GM19351 (cell line): ENCODE data around the gene CNR1.

Experiments
- ATAC-seq: cut with Tn5 transposase; IDR thresholded peaks from one replicate; pipeline ENCODE4 v1.9.1; 2021; ENCODE audit warnings: mild to moderate bottlenecking, moderate library complexity; ENCODE audit not compliant: unreplicated experiment

CNR1 gene

GRCh38 chr6:88144637-88145297 is 21.4 kb downstream of the CNR1 start:
- no peak for ATAC-seq

- ATAC-seq: no peak
These were observed 22.6 kb downstream of the CNR1 start for GRCh38 chr6:88143421-88144157.

DNA sequence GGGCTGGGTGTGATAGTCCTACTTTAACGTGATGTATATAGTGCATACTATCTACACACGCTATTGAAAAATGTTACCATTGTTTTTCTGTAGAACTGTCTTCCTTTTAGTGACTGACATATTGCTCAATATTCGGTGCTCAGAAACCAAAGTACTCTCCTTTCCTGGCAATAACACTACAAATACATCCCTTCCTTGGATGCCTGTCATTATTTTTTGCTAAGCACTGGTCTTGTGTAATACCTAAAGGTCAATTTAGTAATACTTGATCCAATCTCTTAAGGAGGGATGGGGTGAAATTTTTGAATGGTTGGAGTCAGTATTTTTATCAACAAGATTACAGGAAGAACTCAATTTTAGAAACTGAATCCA is 23.9 kb downstream of the CNR1 start:
- ATAC-seq: no peak

DNA sequence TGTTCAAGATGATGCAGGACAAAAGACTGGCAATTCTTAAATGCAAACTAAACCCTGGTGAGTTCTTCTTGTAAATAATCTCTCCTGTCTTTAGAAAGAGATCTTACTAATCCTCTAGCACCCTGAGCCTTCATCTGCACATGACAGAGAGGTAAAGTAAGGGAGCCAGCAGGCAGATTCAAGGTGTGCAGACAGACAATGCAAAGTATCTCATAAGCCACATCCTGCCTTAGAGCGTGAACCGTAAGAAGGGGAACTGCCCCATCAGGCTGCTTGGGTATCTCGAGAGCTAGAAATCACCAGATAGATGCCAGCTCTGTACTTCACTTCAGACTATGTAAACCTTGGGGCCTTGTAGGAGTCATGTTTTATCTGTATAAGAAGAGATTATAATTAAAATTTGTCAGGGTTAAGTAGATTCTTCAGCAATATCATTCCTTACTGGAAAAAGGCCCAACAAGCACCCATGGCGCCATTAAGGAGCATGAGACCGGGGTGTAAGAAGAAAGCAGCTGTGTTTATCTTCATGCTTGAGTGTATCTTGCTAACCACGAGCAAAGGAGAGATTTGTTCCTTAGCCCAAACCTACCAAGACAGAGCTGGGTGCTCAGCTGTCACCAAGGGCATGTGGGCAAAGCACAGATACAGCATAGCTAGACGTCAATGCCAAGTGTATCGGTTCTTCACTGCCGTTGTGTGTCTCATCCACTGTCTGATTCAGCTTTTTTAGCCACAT is 24.4 kb downstream of the CNR1 start:
- ATAC-seq: peak; percentile 97

GRCh38 chr6:88137915-88138314 is 28.2 kb downstream of the CNR1 start:
- no peak for ATAC-seq

DNA sequence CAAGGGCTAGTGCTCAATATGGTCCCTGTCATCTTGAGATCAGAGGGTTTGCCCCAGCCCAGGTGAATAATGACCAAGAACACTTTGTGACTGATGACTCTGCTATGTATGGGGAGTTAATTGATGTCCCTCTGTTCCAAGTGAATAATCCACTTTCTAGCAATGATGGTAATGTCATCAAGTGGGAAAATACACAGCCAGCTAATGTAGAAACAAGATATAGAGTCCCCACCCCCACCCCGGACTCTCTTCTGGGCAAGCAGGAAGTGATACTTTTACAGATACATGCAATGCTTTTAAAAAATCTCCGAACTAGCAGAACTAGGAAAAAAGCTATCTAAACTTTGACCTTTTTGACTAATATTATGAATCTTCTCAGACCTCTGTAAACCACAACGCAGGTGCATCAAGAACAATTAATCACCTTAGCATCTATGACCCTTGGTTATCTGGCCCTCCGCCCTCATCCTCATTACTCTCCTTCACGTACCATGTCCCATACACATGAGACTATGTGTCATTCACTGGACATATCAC is 30.5 kb downstream of the CNR1 start:
- ATAC-seq: peak; percentile 77

DNA sequence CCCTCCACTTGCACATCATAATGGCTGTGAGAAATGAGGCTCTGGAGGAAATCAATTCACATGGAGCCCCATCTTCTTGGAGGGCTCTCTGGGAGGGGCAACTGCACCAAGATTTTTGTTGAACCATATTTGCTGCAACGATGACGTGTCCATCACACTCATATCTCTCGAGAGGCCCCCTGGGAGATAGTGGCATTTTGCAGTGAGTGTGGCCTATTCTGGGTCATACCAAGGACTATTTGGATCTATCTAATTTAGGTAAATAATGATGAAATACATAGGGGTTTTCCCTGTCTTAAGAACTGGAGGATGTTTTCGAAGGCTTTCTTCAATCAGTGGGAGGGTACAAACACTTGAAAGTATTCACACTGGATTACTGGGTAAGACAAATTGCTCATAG is 31.6 kb downstream of the CNR1 start:
- ATAC-seq: no peak

DNA sequence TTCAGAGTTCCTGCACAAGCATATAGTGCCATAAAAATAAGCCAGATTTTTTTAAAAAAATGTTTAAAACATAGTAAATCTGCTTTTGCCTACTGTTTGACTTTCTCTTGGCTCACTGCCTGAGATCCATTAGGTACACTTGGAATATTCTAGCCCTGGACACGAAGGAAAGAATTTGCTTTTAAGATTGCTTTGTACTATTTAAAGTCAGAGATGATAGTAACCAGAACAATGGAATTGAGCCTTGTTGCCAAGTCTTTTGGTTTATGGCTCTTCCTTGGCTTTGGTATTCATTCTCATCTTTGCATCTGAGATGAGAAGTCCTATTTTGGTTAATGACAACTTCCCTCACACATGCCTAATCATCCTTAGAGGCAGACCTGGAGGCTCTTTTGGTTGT is 32.4 kb downstream of the CNR1 start:
- ATAC-seq: no peak

DNA sequence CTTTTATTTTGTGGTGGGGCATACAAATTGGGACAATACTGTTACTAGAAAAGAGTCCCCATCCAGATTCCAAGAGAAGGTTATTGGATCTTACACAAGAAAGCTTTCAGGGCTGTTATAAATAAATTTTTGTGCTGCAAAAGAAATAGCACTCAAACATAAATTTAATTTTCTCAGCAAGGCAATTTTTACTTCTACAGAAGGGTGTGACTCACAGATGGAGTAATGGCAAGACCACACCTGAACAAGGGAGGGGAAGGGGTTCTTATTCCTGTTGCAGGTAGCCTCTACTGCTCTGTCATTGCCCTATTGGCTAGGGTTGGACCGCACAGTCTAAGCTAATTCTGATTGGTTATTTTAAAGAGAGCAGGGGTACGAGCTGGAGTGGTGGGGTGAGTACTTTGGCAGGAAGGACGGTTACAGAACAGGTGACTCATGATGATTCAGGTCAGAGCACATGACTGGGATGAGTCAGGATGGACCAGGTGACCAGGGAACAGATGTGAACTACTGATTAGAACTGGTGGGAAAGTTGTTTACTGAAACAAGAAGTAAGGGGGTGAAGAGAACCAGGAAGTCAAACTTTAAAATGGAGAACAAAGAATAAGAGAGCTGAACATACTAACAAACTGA is 41.1 kb downstream of the CNR1 start:
- ATAC-seq: no peak

DNA sequence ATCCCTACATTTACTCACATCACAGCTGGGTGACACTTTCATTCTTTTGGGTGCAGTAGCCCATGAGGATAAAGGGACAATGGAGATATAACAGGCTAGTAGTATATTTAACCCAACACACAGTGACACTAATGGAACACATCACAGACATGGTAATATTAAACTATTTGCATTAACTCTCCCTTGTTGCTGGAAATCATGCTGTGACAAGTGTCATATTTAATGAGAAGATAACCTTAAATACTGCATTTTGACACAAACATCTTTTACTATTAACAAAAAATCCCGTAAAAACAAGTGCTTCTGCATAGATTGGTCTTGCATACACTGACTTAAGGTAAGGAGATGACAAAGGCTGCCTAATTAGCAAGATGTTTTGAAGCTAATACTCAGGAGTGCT is 45.5 kb downstream of the CNR1 start:
- no peak for ATAC-seq

- no peak for ATAC-seq
These were observed 46.4 kb downstream of the CNR1 start for GRCh38 chr6:88119769-88120168.

GRCh38 chr6:88116276-88116675 is 49.9 kb downstream of the CNR1 start:
- ATAC-seq: no peak

GRCh38 chr6:88115307-88115706 is 50.8 kb downstream of the CNR1 start:
- ATAC-seq: no peak

DNA sequence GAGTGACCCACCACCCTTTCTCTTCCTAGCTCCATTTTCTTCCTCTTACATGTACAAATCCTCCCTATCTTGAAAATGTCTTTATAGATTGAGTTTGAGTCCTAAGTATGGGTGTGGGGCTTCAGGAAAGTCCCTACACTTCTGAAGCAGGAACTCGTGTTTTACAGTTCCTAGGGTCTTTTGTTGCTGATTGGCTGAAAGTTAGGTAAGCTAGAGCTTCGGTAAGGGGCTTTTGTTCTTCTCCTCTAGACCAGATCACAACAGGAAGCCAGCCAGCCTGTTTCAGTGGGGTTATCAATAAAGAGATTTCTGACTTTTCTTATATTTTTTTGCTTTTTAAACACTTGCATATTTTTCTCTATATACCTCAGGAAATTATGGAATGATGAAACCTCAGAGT is 51.3 kb downstream of the CNR1 start:
- ATAC-seq: no peak

GRCh38 chr6:88111991-88112390 is 54.2 kb downstream of the CNR1 start:
- ATAC-seq: no peak

DNA sequence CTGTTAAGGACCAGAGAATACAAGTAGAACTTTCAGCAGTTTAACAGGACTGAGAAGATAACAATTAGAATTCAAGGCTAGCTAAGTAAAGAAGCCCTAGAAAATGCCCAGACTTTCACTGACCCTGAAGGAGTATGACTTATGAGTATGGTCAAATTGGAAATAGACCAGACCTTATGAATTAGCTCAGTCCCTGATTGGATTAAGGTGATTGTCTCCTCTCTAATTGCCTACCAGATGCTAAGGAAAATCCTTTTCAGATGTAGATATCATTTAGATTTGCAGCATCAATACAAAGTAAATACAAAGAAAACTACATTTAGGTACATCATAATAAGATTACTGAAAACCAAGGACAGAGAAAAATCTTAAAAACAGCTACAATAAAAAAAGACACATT is 58.9 kb downstream of the CNR1 start:
- no peak for ATAC-seq

GRCh38 chr6:88105741-88106340 is 60.3 kb downstream of the CNR1 start:
- ATAC-seq: no peak
